Liver (tissue), 9 donors: ENCODE measurements around the gene SCN8A. TPM values are rescaled to one million over a fixed set of nuclear protein-coding genes. Genes with fewer than 3 reads are reported as not detected.
"Not testable (repeated sequence)": the region's sequence is repeated elsewhere in the genome, so short reads cannot be mapped to it uniquely, and the experiment has no call there.

Experiments
- DNase-seq: peaks from one replicate; pipeline ENCODE4 v3.0.0-alpha.2; 2017; ENCODE audit warnings: low spot score
- H3K27ac ChIP-seq, 2 donors: one replicate each; pipeline ENCODE4 v1.7.0; 2013; ENCODE audit warnings: inconsistent platforms in 2 of 2, low read length in 2 of 2, control low read depth in 1 of 2, low read depth in 1 of 2, mild to moderate bottlenecking in 1 of 2
- H3K27me3 ChIP-seq, 4 donors: one replicate each; pipeline versions ENCODE4 v1.6.1 to v1.7.0; 2013; ENCODE audit warnings: low read length in 3 of 4, inconsistent platforms in 1 of 4, mild to moderate bottlenecking in 1 of 4, moderate library complexity in 1 of 4; ENCODE audit not compliant: control insufficient read depth in 4 of 4, insufficient read depth in 4 of 4
- H3K36me3 ChIP-seq, 4 donors: one replicate each; pipeline versions ENCODE4 v1.6.1 to v1.7.0; 2013; ENCODE audit warnings: low read length in 3 of 4, mild to moderate bottlenecking in 3 of 4, low read depth in 1 of 4, moderate library complexity in 1 of 4; ENCODE audit not compliant: control insufficient read depth in 4 of 4, insufficient read depth in 3 of 4
- H3K4me1 ChIP-seq, 4 donors: one replicate each; pipeline versions ENCODE4 v1.6.1 to v1.7.0; 2013; ENCODE audit warnings: low read length in 3 of 4, mild to moderate bottlenecking in 3 of 4, moderate library complexity in 1 of 4; ENCODE audit not compliant: control insufficient read depth in 4 of 4, insufficient read depth in 4 of 4
- H3K4me3 ChIP-seq, 3 donors: one replicate each; pipeline versions ENCODE4 v1.6.1 to v1.7.0; 2013; ENCODE audit warnings: low read length in 3 of 3, control low read depth in 1 of 3, low read depth in 1 of 3, mild to moderate bottlenecking in 1 of 3
- H3K9ac ChIP-seq, 2 donors: one replicate each; pipeline ENCODE4 v1.7.0; 2013; ENCODE audit warnings: low read length in 2 of 2, mild to moderate bottlenecking in 2 of 2, moderate library complexity in 2 of 2, control low read depth in 1 of 2, low read depth in 1 of 2
- H3K9me3 ChIP-seq, 4 donors: one replicate each; pipeline versions ENCODE4 v1.6.1 to v1.7.0; 2013; ENCODE audit warnings: low read length in 3 of 4; ENCODE audit not compliant: control insufficient read depth in 4 of 4
- CTCF ChIP-seq: fragments of 150-350 bp; IDR thresholded peaks from 2 replicates; pipeline ENCODE4 v1.5.1; 2017; ENCODE audit warnings: improper control_type of control experiment, low read depth, low read length; ENCODE audit not compliant: missing input control
- EGR1 ChIP-seq, 2 donors: IDR thresholded peaks; 2 replicates each; pipeline ENCODE4 v1.6.1; 2016 to 2018; ENCODE audit warnings: antibody characterized with exemption in 2 of 2, low read depth in 2 of 2
- GABPA ChIP-seq, 2 donors: IDR thresholded peaks in 1 of 2; conservative IDR thresholded peaks in 1 of 2; 2 replicates each; pipeline ENCODE4 v1.6.1; 2016; ENCODE audit warnings: antibody characterized with exemption in 2 of 2, mild to moderate bottlenecking in 1 of 2, moderate library complexity in 1 of 2
- HNF4A ChIP-seq, 2 donors: conservative IDR thresholded peaks; 2 replicates each; pipeline ENCODE4 v1.6.1; 2016; ENCODE audit warnings: antibody characterized with exemption in 2 of 2, mild to moderate bottlenecking in 2 of 2
- HNF4G ChIP-seq: IDR thresholded peaks from 2 replicates; pipeline ENCODE4 v1.6.1; 2016; ENCODE audit warnings: antibody characterized with exemption
- MAX ChIP-seq: IDR thresholded peaks from 2 replicates; pipeline ENCODE4 v1.6.1; 2016; ENCODE audit warnings: antibody characterized with exemption
- NR2F2 ChIP-seq: IDR thresholded peaks from 2 replicates; pipeline ENCODE4 v1.6.1; 2016; ENCODE audit warnings: antibody characterized with exemption
- SP1 ChIP-seq: IDR thresholded peaks from 2 replicates; pipeline ENCODE4 v1.6.1; 2018; ENCODE audit warnings: antibody characterized with exemption, mild to moderate bottlenecking
- ZBTB33 ChIP-seq: IDR thresholded peaks from 2 replicates; pipeline ENCODE4 v1.6.1; 2016; ENCODE audit warnings: antibody characterized with exemption
- WGBS: extraction: QIAGEN DNeasy Blood & Tissue Kit; methylation state at CpG from one replicate; pipeline ENCODE4 v1.1.7; 2013; 5-methylcytosine and 5-hydroxymethylcytosine counted together
- polyA plus RNA-seq, 2 donors: library from polyadenylated mRNA; stranded (reverse) in 1 of 2; unstranded in 1 of 2; fragments of 200-250 nt in 1 of 2; fragments of >200 nt in 1 of 2; fragmentation: Nextera tagmentation in 1 of 2; extraction: Ambion mirVana in 1 of 2; gene quantifications; one replicate each; pipeline versions ENCODE4 v1.2.1 to v1.2.3, GENCODE V29; 2013 to 2015
- total RNA-seq, 2 donors: library from RNA; depleted of rRNA; stranded (reverse); fragments of >200 nt; gene quantifications; one replicate each; pipeline ENCODE4 v1.2.3, GENCODE V29; 2014
- donor health status: healthy.
- donor health status: healthy.
- donor health status: healthy.
- donor health status: healthy.
- donor health status: healthy.

Gene SCN8A
- total and polyA plus RNA-seq, 4 donors, result 0.84 to 12.7 (median 3.8) TPM

- Histone ChIP-seq H3K27me3 (no peaks in the 10 kb centered on the region), H3K36me3 (no peaks in the 10 kb centered on the region), H3K4me1 (peaks cover 0 to 3% (median 0%) of the 10 kb centered on the region in 4 donors), H3K9ac (no peak overlapping the region), H3K9me3 (no peaks in the 10 kb centered on the region), H3K4me3 (no peak overlapping the region), H3K27ac (no peak overlapping the region)
- 96% methylated on average over 1 of the region's 1 CpG for WGBS
- DNase-seq, result no peak
- no peak for TF ChIP-seq SP1
- no peak for TF ChIP-seq NR2F2
- no peak for TF ChIP-seq ZBTB33
These were observed 52.9 kb downstream of the SCN8A start for GRCh38 chr12:51643951-51644350.

GRCh38 chr12:51644691-51645090, 53.7 kb downstream of the SCN8A start:
- WGBS, result 95% methylated on average over 19 of the region's 23 CpGs
- not testable (repeated sequence) for H3K9ac ChIP-seq, H3K27me3 ChIP-seq, DNase-seq, H3K9me3 ChIP-seq, H3K4me3 ChIP-seq, H3K4me1 ChIP-seq, H3K36me3 ChIP-seq, H3K27ac ChIP-seq

- 94% methylated on average over 2 of the region's 2 CpGs for WGBS
These were observed 54.9 kb downstream of the SCN8A start for GRCh38 chr12:51645961-51646360.

More at GRCh38 chr12:51645961-51646360, 54.9 kb downstream of the SCN8A start:
- Histone ChIP-seq H3K36me3 (no peaks in the 10 kb centered on the region), H3K27me3 (no peaks in the 10 kb centered on the region), H3K9ac (no peak overlapping the region), H3K4me1 (peaks cover 0 to 3% (median 0%) of the 10 kb centered on the region in 4 donors), H3K27ac (no peak overlapping the region), H3K4me3 (no peak overlapping the region), H3K9me3 (no peaks in the 10 kb centered on the region)
- no peak for DNase-seq
- TF ChIP-seq ZBTB33, result no peak
- TF ChIP-seq SP1, result no peak
- no peak for TF ChIP-seq NR2F2
- TF ChIP-seq CTCF, result no peak
- no peak for TF ChIP-seq HNF4A (conservative IDR thresholded peaks at IDR 0.05)
- TF ChIP-seq MAX, result no peak
- no peak for TF ChIP-seq HNF4G
- TF ChIP-seq EGR1 (IDR thresholded peaks at IDR 0.05; ENCODE audit: low read depth in 2 of 2), result no peak
- no peak for TF ChIP-seq GABPA (IDR thresholded peaks at IDR 0.05 in 1 of 2, conservative IDR thresholded peaks at IDR 0.05 in 1 of 2)
